GM18511 (cell line): Measurements from ENCODE around the gene TOM1.

Source experiments
- ATAC-seq: cut with Tn5 transposase; IDR thresholded peaks from one replicate; pipeline ENCODE4 v1.9.1; 2021; ENCODE audit warnings: mild to moderate bottlenecking, moderate library complexity; ENCODE audit not compliant: unreplicated experiment

Gene TOM1

GRCh38 chr22:35299673-35300499 is at the start of gene TOM1:
TSS of gene TOM1 (plus strand) at chr22:35299894. CDS start at chr22:35299929, 35 bp downstream.
- ATAC-seq: peak; percentile 96

GRCh38 chr22:35250156-35250555 is 49.5 kb upstream of the TOM1 start:
- no peak for ATAC-seq

GRCh38 chr22:35253946-35254345 is 45.7 kb upstream of the TOM1 start:
- ATAC-seq: no peak

- peak; percentile 17 for ATAC-seq
Observed at GRCh38 chr22:35257002-35257320, 42.7 kb upstream of the TOM1 start.

GRCh38 chr22:35257321-35258190 is 42.1 kb upstream of the TOM1 start, which contains the start of gene HMGXB4:
TSS of gene HMGXB4 (plus strand) at chr22:35257493. CDS start at chr22:35262391, 4,898 bp downstream.
- ATAC-seq: peak; percentile 97

- no peak for ATAC-seq
Observed at GRCh38 chr22:35258191-35258988, 41.3 kb upstream of the TOM1 start.

GRCh38 chr22:35264986-35265385 is 34.7 kb upstream of the TOM1 start:
- no peak for ATAC-seq

- ATAC-seq: no peak
Observed at GRCh38 chr22:35266277-35266676, 33.4 kb upstream of the TOM1 start.

GRCh38 chr22:35269630-35270029 is 30.1 kb upstream of the TOM1 start:
- no peak for ATAC-seq

GRCh38 chr22:35274154-35274871 is 25.4 kb upstream of the TOM1 start:
- ATAC-seq: no peak

GRCh38 chr22:35275580-35275979 is 24.1 kb upstream of the TOM1 start:
- ATAC-seq: no peak

- ATAC-seq: no peak
Observed at GRCh38 chr22:35276019-35276418, 23.7 kb upstream of the TOM1 start.

GRCh38 chr22:35288116-35288515 is 11.6 kb upstream of the TOM1 start:
- no peak for ATAC-seq

GRCh38 chr22:35292786-35293185 is 6.9 kb upstream of the TOM1 start:
- no peak for ATAC-seq

GRCh38 chr22:35296051-35296450 is 3.6 kb upstream of the TOM1 start:
- ATAC-seq: no peak

GRCh38 chr22:35299217-35299672 is 449 bp upstream of the TOM1 start:
- ATAC-seq: peak; percentile 17

GRCh38 chr22:35301372-35301874 is 1.7 kb downstream of the TOM1 start:
- no peak for ATAC-seq

- no peak for ATAC-seq
Observed at GRCh38 chr22:35303029-35303624, 3.4 kb downstream of the TOM1 start.

GRCh38 chr22:35305525-35306070 is 5.9 kb downstream of the TOM1 start:
- no peak for ATAC-seq
